Measurements from ENCODE around the gene SORL1.
"Not testable (repeated sequence)": the region's sequence is repeated elsewhere in the genome, so short reads cannot be mapped to it uniquely, and the experiment has no call there.

SORL1 gene

GRCh38 chr11:121497176-121497998, 45.3 kb downstream of the SORL1 start:
- DNase-seq (ENCODE audit: extremely low spot score), result no peak
- CTCF ChIA-PET, result no interaction called here
- POLR2A ChIA-PET, result no interaction called here
- TF ChIP-seq BHLHE40 (IDR thresholded peaks at IDR 0.05; ENCODE audit: borderline replicate concordance) (no peak), CTBP1 (IDR thresholded peaks at IDR 0.05; ENCODE audit: borderline replicate concordance) (no peak), HDGF (IDR thresholded peaks at IDR 0.05; ENCODE audit: borderline replicate concordance) (no peak), ARNT (IDR thresholded peaks at IDR 0.05) (no peak), SUZ12 (IDR thresholded peaks at IDR 0.05) (no peak), L3MBTL2 (conservative IDR thresholded peaks at IDR 0.05) (no peak), ZNF384 (IDR thresholded peaks at IDR 0.05) (no peak), FOXA1 (IDR thresholded peaks at IDR 0.05) (no peak), ELF4 (IDR thresholded peaks at IDR 0.05) (no peak), NFRKB (IDR thresholded peaks at IDR 0.05) (no peak), SP1 (IDR thresholded peaks at IDR 0.05) (no peak), FOXM1 (IDR thresholded peaks at IDR 0.05; ENCODE audit: borderline replicate concordance) (no peak), TARDBP (IDR thresholded peaks at IDR 0.05) (no peak), PKNOX1 (IDR thresholded peaks at IDR 0.05) (no peak), FOXK2 (IDR thresholded peaks at IDR 0.05) (no peak), LEF1 (IDR thresholded peaks at IDR 0.05; ENCODE audit: borderline replicate concordance) (no peak)

DNA sequence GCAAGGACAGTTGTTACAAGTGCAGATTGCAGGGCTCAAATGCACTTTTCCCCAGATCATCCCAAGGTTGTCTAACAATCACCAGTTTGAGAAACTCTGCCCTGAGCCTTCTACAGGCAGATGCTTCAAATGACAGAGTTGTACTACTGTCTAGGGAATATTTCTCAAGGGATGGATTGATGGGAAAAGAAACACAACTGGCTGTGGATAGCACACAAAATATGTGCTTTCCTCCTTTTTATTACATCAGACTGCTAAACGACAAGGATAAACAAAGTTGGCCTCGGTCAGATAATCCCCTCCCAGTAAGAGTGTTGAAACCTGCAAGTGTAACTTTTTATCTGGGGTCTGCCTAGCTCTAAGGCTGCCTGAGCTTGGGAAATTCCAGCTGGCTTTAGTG, 47.3 kb downstream of the SORL1 start:
- CTCF ChIA-PET, result no interaction called here
- TF ChIP-seq FOXA1 (IDR thresholded peaks at IDR 0.05) (no peak), L3MBTL2 (conservative IDR thresholded peaks at IDR 0.05) (no peak), PKNOX1 (IDR thresholded peaks at IDR 0.05) (no peak), LEF1 (IDR thresholded peaks at IDR 0.05; ENCODE audit: borderline replicate concordance) (no peak), ZNF384 (IDR thresholded peaks at IDR 0.05) (no peak), ELF4 (IDR thresholded peaks at IDR 0.05) (no peak), BHLHE40 (IDR thresholded peaks at IDR 0.05; ENCODE audit: borderline replicate concordance) (no peak)
- POLR2A ChIA-PET, result no interaction called here
- DNase-seq (ENCODE audit: extremely low spot score), result no peak

DNA sequence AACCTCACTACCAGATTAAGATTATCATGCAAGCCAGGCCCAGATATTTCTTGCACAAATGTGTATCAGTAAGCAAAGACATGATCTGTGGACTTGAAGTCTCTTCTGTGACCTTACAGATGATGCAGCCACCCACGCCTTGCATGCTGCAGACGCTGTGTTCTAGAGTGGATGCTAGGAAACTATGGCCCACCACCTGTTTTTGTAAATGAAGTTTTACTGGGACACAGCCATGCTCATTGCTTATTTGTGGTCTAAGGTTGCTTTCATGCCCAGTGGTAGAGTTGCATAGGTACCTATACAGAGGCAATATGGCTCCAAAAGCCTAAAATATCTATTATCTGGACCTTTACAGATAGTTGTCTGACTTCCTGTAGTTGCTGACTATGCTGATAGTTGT, 48.2 kb downstream of the SORL1 start:
- ChIA-PET POLR2A (no interaction called here), CTCF (no interaction called here)
- no peak for TF ChIP-seq FOXK2 (IDR thresholded peaks at IDR 0.05)
- no peak for TF ChIP-seq CTBP1 (IDR thresholded peaks at IDR 0.05; ENCODE audit: borderline replicate concordance)
- no peak for TF ChIP-seq ELF4 (IDR thresholded peaks at IDR 0.05)
- TF ChIP-seq TARDBP (IDR thresholded peaks at IDR 0.05), result no peak
- no peak for TF ChIP-seq L3MBTL2 (conservative IDR thresholded peaks at IDR 0.05)
- no peak for TF ChIP-seq FOXA1 (IDR thresholded peaks at IDR 0.05)
- no peak for TF ChIP-seq ZNF384 (IDR thresholded peaks at IDR 0.05)
- no peak for TF ChIP-seq SUZ12 (IDR thresholded peaks at IDR 0.05)
- TF ChIP-seq ARNT (IDR thresholded peaks at IDR 0.05), result no peak
- no peak for TF ChIP-seq PKNOX1 (IDR thresholded peaks at IDR 0.05)
- no peak for TF ChIP-seq BHLHE40 (IDR thresholded peaks at IDR 0.05; ENCODE audit: borderline replicate concordance)
- no peak for TF ChIP-seq NFRKB (IDR thresholded peaks at IDR 0.05)
- TF ChIP-seq HDGF (IDR thresholded peaks at IDR 0.05; ENCODE audit: borderline replicate concordance), result no peak
- no peak for TF ChIP-seq FOXM1 (IDR thresholded peaks at IDR 0.05; ENCODE audit: borderline replicate concordance)
- TF ChIP-seq SP1 (IDR thresholded peaks at IDR 0.05), result no peak
- TF ChIP-seq LEF1 (IDR thresholded peaks at IDR 0.05; ENCODE audit: borderline replicate concordance), result no peak
- DNase-seq (ENCODE audit: extremely low spot score), result no peak

DNA sequence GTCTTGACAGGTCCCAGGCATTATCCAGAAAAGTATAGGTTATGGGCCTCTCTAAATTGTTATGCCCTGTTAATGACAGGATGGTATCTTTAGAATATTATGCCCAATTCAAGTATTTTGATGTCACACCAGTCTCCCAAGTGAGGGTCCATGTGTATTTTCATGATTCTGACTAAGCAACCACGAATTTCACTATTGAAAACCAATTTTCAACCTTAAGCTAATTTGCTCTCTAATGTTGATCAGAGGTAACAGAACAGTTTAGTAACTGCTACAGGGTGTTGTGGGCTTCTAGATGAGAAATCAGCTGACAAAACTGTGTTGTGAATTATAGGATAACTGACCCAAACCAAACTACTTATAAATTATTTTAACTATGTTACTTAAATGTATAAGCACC, 48.6 kb downstream of the SORL1 start:
- POLR2A ChIA-PET, result no interaction called here
- no peak for TF ChIP-seq ELF4 (IDR thresholded peaks at IDR 0.05)
- TF ChIP-seq SUZ12 (IDR thresholded peaks at IDR 0.05), result no peak
- no peak for TF ChIP-seq ARNT (IDR thresholded peaks at IDR 0.05)
- no peak for TF ChIP-seq HDGF (IDR thresholded peaks at IDR 0.05; ENCODE audit: borderline replicate concordance)
- no peak for TF ChIP-seq TARDBP (IDR thresholded peaks at IDR 0.05)
- no peak for TF ChIP-seq FOXK2 (IDR thresholded peaks at IDR 0.05)
- no peak for TF ChIP-seq FOXA1 (IDR thresholded peaks at IDR 0.05)
- TF ChIP-seq LEF1 (IDR thresholded peaks at IDR 0.05; ENCODE audit: borderline replicate concordance), result no peak
- TF ChIP-seq ZNF384 (IDR thresholded peaks at IDR 0.05), result no peak
- TF ChIP-seq FOXM1 (IDR thresholded peaks at IDR 0.05; ENCODE audit: borderline replicate concordance), result no peak
- no peak for TF ChIP-seq PKNOX1 (IDR thresholded peaks at IDR 0.05)
- no peak for TF ChIP-seq BHLHE40 (IDR thresholded peaks at IDR 0.05; ENCODE audit: borderline replicate concordance)
- TF ChIP-seq L3MBTL2 (conservative IDR thresholded peaks at IDR 0.05), result no peak
- TF ChIP-seq CTBP1 (IDR thresholded peaks at IDR 0.05; ENCODE audit: borderline replicate concordance), result no peak
- no peak for TF ChIP-seq SP1 (IDR thresholded peaks at IDR 0.05)
- TF ChIP-seq NFRKB (IDR thresholded peaks at IDR 0.05), result no peak
- DNase-seq (ENCODE audit: extremely low spot score), result no peak
- CTCF ChIA-PET, result no interaction called here

DNA sequence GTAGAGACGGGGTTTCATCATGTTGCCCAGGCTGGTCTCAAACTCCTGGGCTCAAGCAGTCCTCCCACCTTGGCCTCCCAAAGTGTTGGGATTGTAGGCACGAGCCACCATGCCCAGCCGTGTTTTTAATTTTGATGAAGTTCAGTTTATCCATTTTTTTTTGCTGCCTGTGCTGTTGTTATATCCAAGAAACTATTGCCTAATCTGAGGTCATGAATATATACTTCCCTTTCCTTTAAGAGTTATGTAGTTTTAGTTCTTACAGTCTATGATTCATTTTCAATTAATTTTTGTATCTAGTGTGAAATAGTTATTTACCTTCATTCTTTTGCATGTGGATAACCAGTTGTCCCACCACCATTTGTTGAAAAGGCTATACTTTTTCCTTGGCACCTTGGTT, 50.9 kb downstream of the SORL1 start:
- no peak for DNase-seq (ENCODE audit: extremely low spot score)
- POLR2A ChIA-PET, result no interaction called here
- TF ChIP-seq CTBP1 (IDR thresholded peaks at IDR 0.05; ENCODE audit: borderline replicate concordance), result no peak
- no peak for TF ChIP-seq FOXA1 (IDR thresholded peaks at IDR 0.05)
- TF ChIP-seq TARDBP (IDR thresholded peaks at IDR 0.05), result no peak
- TF ChIP-seq HDGF (IDR thresholded peaks at IDR 0.05; ENCODE audit: borderline replicate concordance), result no peak
- no peak for TF ChIP-seq BHLHE40 (IDR thresholded peaks at IDR 0.05; ENCODE audit: borderline replicate concordance)
- no peak for TF ChIP-seq ZNF384 (IDR thresholded peaks at IDR 0.05)
- no peak for TF ChIP-seq L3MBTL2 (conservative IDR thresholded peaks at IDR 0.05)
- no peak for TF ChIP-seq SP1 (IDR thresholded peaks at IDR 0.05)
- no peak for TF ChIP-seq ARNT (IDR thresholded peaks at IDR 0.05)
- no peak for TF ChIP-seq NFRKB (IDR thresholded peaks at IDR 0.05)
- TF ChIP-seq PKNOX1 (IDR thresholded peaks at IDR 0.05), result no peak
- no peak for TF ChIP-seq LEF1 (IDR thresholded peaks at IDR 0.05; ENCODE audit: borderline replicate concordance)
- TF ChIP-seq ELF4 (IDR thresholded peaks at IDR 0.05), result no peak
- no peak for TF ChIP-seq FOXK2 (IDR thresholded peaks at IDR 0.05)
- no peak for TF ChIP-seq SUZ12 (IDR thresholded peaks at IDR 0.05)
- no peak for TF ChIP-seq FOXM1 (IDR thresholded peaks at IDR 0.05; ENCODE audit: borderline replicate concordance)
- CTCF ChIA-PET, result no interaction called here

DNA sequence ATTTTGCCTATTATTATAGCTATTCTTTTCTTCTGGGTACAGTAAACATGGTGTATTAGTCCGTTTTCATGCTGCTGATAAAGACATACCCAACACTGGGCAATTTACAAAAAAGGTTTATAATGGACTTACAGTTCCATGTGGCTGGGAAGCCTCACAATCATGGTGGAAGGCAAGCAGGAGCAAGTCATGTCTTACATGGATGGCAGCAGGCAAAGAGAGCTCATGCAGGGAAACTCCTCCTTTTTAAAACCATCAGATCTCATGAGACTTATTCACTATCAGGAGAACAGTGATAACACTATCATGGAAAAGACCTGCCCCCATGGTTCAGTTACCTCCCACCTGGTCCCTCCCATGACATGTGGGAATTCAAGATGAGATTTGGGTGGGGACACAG, 54.1 kb downstream of the SORL1 start:
- POLR2A ChIA-PET; DNase-seq (ENCODE audit: extremely low spot score); CTCF ChIA-PET: not testable (repeated sequence)
